SHP77 treated with DMSO at 0.1 percent for 48 hours (cell line): ENCODE results near the gene MYOD1.
A peak's percentile ranks its signal among the peaks of the same experiment; 100 is the strongest.

ENCODE experiments used
- DNase-seq: peaks from one replicate; lab custom pipeline; 2025; lab: John Stamatoyannopoulos, UW

The MYOD1 gene

GRCh38 chr11:17750013-17750800, 30.8 kb downstream of the MYOD1 start:
- DNase-seq: no peak

GRCh38 chr11:17750801-17751165, 31.4 kb downstream of the MYOD1 start:
- no peak for DNase-seq

- DNase-seq: no peak
Observed at GRCh38 chr11:17751558-17751957, 32.2 kb downstream of the MYOD1 start.

- no peak for DNase-seq
Observed at GRCh38 chr11:17752144-17752543, 32.8 kb downstream of the MYOD1 start.

GRCh38 chr11:17753153-17753552, 33.8 kb downstream of the MYOD1 start:
- DNase-seq: no peak

GRCh38 chr11:17753641-17754040, 34.3 kb downstream of the MYOD1 start:
- DNase-seq: no peak

- DNase-seq: no peak
Observed at GRCh38 chr11:17755891-17756290, 36.5 kb downstream of the MYOD1 start.

- peak; percentile 72 for DNase-seq
Observed at GRCh38 chr11:17760102-17761029, 41.0 kb downstream of the MYOD1 start.

GRCh38 chr11:17762309-17762974, 43.1 kb downstream of the MYOD1 start:
- no peak for DNase-seq

- DNase-seq: no peak
Observed at GRCh38 chr11:17763244-17763643, 43.9 kb downstream of the MYOD1 start.

GRCh38 chr11:17763703-17764102, 44.3 kb downstream of the MYOD1 start:
- DNase-seq: no peak

GRCh38 chr11:17764446-17765218, 45.3 kb downstream of the MYOD1 start:
- no peak for DNase-seq

GRCh38 chr11:17765356-17766072, 46.1 kb downstream of the MYOD1 start:
- DNase-seq: no peak

- DNase-seq: no peak
Observed at GRCh38 chr11:17766073-17766359, 46.6 kb downstream of the MYOD1 start.

- DNase-seq: no peak
Observed at GRCh38 chr11:17766590-17766989, 47.2 kb downstream of the MYOD1 start.

- DNase-seq: no peak
Observed at GRCh38 chr11:17767301-17767885, 48.0 kb downstream of the MYOD1 start.

GRCh38 chr11:17767914-17768313, 48.5 kb downstream of the MYOD1 start:
- no peak for DNase-seq

- no peak for DNase-seq
Observed at GRCh38 chr11:17768547-17768946, 49.2 kb downstream of the MYOD1 start.

GRCh38 chr11:17769218-17769617, 49.8 kb downstream of the MYOD1 start:
- DNase-seq: no peak

GRCh38 chr11:17770048-17770652, 50.8 kb downstream of the MYOD1 start:
- no peak for DNase-seq

GRCh38 chr11:17770917-17771316, 51.5 kb downstream of the MYOD1 start:
- no peak for DNase-seq
